Activated naive CD4-positive, alpha-beta T cell treated with anti-CD3 and anti-CD28 coated beads for 36 hours (primary cell): ENCODE measurements around the gene ARIH1. TPM values are rescaled to one million over a fixed set of nuclear protein-coding genes. Genes with fewer than 3 reads are reported as not detected.
"Not testable (repeated sequence)": the region's sequence is repeated elsewhere in the genome, so short reads cannot be mapped to it uniquely, and the experiment has no call there.

Experiments
- CTCF ChIA-PET: fragments of 350-600 bp; sonication (Branson Sonifier 250); formaldehyde crosslinking; loops from one replicate; lab custom pipeline; 2021; ENCODE audit warnings: antibody characterized with exemption; lab: Charles Lee
- DNase-seq: peaks from one replicate; pipeline ENCODE4 v3.0.0-alpha.2; 2020
- H3K27ac Mint-ChIP-seq: one replicate; pipeline ENCODE4 v1.8.0; 2021; ENCODE audit warnings: mild to moderate bottlenecking, mixed read lengths
- H3K27me3 Mint-ChIP-seq: one replicate; pipeline ENCODE4 v1.8.0; 2021; ENCODE audit warnings: low read depth, mixed read lengths
- H3K36me3 Mint-ChIP-seq: one replicate; pipeline ENCODE4 v1.8.0; 2021; ENCODE audit warnings: low read depth, mixed read lengths
- H3K4me1 Mint-ChIP-seq: one replicate; pipeline ENCODE4 v1.8.0; 2021; ENCODE audit warnings: low read depth, mixed read lengths
- H3K4me3 Mint-ChIP-seq: one replicate; pipeline ENCODE4 v1.8.0; 2021; ENCODE audit warnings: mild to moderate bottlenecking, moderate library complexity, mixed read lengths
- H3K9me3 Mint-ChIP-seq: one replicate; pipeline ENCODE4 v1.8.0; 2021; ENCODE audit warnings: mixed read lengths
- intact Hi-C: fragments of 100-400 bp; cut with micrococcal nuclease; formaldehyde crosslinking; loops from one replicate; pipeline ENCODE4 v1.15.1; 2023
- total RNA-seq, 2 experiments: library from RNA; stranded (reverse); gene quantifications; one replicate each; pipeline ENCODE4 v1.2.3, GENCODE V29; 2021

The ARIH1 gene, protein sequence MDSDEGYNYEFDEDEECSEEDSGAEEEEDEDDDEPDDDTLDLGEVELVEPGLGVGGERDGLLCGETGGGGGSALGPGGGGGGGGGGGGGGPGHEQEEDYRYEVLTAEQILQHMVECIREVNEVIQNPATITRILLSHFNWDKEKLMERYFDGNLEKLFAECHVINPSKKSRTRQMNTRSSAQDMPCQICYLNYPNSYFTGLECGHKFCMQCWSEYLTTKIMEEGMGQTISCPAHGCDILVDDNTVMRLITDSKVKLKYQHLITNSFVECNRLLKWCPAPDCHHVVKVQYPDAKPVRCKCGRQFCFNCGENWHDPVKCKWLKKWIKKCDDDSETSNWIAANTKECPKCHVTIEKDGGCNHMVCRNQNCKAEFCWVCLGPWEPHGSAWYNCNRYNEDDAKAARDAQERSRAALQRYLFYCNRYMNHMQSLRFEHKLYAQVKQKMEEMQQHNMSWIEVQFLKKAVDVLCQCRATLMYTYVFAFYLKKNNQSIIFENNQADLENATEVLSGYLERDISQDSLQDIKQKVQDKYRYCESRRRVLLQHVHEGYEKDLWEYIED
- 100 to 1,000 TPM; 174 to 183 TPM for total RNA-seq

DNA sequence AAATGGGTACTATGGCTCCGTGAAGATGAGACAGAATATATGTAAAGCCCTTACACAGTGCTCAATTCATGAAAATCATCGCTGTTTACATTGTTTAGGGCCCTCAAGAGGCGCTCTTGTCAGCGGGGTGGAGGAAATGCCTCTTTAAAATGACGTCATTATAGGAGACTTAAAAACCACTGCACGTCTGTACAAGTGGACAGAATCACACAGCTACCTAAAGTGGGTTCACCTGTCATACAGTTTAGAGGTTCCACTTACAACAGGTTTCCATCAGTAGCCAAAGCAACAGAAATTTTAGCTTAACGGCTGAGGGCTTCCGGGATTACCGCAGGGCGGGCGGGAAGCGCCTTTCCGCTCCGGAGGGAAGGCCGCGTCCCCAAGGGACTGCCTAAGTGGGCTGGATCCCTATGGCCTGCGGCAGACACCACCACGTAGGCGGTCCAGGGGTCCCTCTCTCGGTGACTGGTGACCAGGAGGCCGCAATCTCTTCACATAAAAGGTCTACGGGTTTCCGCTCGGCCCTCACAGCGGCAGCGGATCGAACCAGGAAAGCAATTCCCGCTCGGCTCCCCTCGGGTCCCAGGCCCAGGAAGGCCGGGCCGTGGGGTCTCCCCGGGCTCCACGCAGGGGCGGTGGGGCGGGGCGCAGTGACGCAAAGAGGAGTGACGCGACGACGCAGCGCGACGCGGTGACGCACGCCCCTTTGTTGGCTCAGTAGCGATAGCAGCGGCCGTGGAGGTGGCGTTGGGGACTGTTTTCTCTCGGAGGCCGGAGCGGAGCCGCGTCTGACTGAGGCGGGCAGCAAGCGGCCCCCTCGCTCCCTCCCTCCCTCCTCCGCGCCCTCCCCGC lies at the start of gene ARIH1:
Gene ARIH1 (plus strand): TSS at position 717 of the 852 bp plus-strand sequence. CDS start 310 bp downstream, outside the sequence.
- H3K36me3 Mint-ChIP-seq, result peaks cover 30% of the 10 kb centered on the region
- no peaks in the 10 kb centered on the region for H3K9me3 Mint-ChIP-seq
- CTCF ChIA-PET, result interaction anchor here (0.7 to 1.7 kb wide), 8 partner anchors 9 to 210 kb away, joined by 3 to 20 read pairs (median 3); no protein-coding TSS in a partner anchor
- DNase-seq, result peak; percentile 94
- H3K4me1 Mint-ChIP-seq, result peaks cover 34% of the 10 kb centered on the region
- intact Hi-C loops, result loop anchor here (1.0 to 10.0 kb wide), 8 partner anchors 12 to 1161 kb away; partner anchors contain the start of genes BBS4, CELF6, HIGD2B and MYO9A
- H3K4me3 Mint-ChIP-seq, result peak within 1 kb of the TSS; percentile 98
- peak within 1 kb of the TSS; percentile 98 for H3K27ac Mint-ChIP-seq
- no peaks in the 10 kb centered on the region for H3K27me3 Mint-ChIP-seq

DNA sequence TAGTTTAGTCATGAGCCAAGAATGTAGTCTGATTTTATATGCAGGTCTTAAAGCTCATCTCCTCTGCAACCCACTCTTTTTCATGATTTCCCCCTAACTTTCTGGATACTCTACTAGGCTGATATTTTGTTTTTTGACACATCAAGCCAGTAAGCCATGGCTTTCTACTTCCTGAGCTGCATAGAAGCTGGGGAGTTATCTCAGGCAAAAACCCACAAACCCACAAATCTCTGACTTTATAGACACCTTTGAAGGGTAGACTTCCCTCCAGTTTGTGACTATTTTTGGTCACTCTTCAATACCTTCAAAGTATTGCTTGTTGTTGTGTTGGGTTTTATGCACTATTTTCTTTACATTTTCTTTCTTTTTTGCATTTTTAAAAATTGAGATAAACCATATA lies 47.4 kb upstream of the ARIH1 start:
- intact Hi-C loops, result no loop called here
- H3K4me3 Mint-ChIP-seq, result no peak overlapping the region
- no peak overlapping the region for H3K27ac Mint-ChIP-seq
- CTCF ChIA-PET, result no interaction called here
- no peaks in the 10 kb centered on the region for H3K27me3 Mint-ChIP-seq
- peaks cover 24% of the 10 kb centered on the region for H3K9me3 Mint-ChIP-seq
- no peak for DNase-seq
- no peaks in the 10 kb centered on the region for H3K36me3 Mint-ChIP-seq
- no peaks in the 10 kb centered on the region for H3K4me1 Mint-ChIP-seq

DNA sequence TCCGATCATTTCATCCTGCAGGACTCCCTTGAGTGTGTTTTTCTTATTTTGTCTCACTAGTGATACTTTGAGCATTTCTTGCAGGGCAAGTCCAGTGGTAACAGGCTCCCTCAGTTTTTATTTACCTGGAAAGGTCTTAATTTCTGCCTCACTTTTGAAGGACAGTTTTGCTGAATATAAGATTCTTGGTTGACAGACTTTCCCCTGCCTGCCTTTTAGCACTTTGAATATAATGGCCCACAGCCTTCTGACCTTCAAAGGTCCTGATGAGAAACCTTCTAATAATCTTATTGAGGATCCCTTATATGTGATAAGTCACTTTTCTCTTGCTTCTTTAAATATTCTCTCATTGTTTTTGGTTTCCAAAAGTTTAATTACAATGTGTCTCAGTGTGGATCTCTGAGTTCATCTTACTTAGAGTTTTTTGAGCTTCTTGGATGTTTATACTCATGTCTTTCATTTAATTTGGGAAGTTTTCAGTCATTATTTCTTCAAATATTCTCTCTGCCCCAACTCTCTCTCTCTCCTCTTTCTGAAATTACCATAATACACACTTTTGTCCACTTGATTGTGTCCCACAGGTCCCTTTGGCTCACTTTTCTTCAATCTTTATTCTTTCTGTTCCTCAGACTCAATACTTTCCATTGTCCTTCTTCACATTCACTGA lies 36.3 kb upstream of the ARIH1 start:
- intact Hi-C loops, result no loop called here
- Mint-ChIP-seq H3K9me3 (peaks cover 10% of the 10 kb centered on the region), H3K4me3 (no peak overlapping the region), H3K27me3 (peaks cover 7% of the 10 kb centered on the region), H3K27ac (no peak overlapping the region), H3K36me3 (peaks cover 7% of the 10 kb centered on the region), H3K4me1 (no peaks in the 10 kb centered on the region)
- CTCF ChIA-PET, result no interaction called here
- DNase-seq, result no peak

DNA sequence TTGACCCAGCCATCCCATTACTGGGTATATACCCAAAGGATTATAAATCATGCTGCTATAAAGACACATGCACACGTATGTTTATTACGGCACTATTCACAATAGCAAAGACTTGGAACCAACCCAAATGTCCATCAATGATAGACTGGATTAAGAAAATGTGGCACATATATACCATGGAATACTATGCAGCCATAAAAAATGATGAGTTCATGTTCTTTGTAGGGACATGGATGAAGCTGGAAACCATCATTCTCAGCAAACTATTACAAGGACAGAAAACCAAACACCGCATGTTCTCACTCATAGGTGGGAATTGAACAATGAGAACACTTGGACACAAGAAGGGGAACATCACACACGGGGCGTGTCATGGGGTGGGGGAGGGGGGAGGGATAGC lies 31.3 kb upstream of the ARIH1 start:
- H3K36me3 Mint-ChIP-seq, intact Hi-C loops, H3K27me3 Mint-ChIP-seq, H3K9me3 Mint-ChIP-seq, H3K4me1 Mint-ChIP-seq, DNase-seq, H3K27ac Mint-ChIP-seq, CTCF ChIA-PET, H3K4me3 Mint-ChIP-seq: not testable (repeated sequence)

DNA sequence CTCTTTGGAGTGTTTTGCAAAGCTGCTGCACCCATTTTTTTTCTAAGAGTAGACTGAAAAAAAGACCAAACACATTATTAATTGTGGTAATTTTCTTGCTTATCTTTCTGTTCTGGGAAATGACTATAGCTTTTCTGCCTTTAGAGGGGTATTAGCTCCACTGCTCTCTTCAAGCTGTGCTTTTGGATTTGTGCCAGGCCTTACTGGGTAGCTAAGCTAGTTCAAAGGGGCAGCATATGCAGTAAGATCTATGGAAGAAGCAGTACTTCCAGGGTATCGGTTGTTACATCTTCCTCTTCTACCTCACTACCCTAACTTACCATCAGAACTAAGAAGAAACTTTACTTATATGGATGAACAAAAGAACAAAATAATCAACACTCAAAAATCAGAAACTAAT lies 28.7 kb upstream of the ARIH1 start:
- DNase-seq, result no peak
- no peak overlapping the region for H3K4me3 Mint-ChIP-seq
- H3K9me3 Mint-ChIP-seq, result no peaks in the 10 kb centered on the region
- H3K27ac Mint-ChIP-seq, result no peak overlapping the region
- H3K4me1 Mint-ChIP-seq, result no peaks in the 10 kb centered on the region
- peaks cover 2% of the 10 kb centered on the region for H3K27me3 Mint-ChIP-seq
- CTCF ChIA-PET, result interaction anchor here (0.6 kb wide), 1 partner anchor 28 kb away, joined by 3 read pairs; no protein-coding TSS in a partner anchor
- no peaks in the 10 kb centered on the region for H3K36me3 Mint-ChIP-seq
- intact Hi-C loops, result no loop called here

DNA sequence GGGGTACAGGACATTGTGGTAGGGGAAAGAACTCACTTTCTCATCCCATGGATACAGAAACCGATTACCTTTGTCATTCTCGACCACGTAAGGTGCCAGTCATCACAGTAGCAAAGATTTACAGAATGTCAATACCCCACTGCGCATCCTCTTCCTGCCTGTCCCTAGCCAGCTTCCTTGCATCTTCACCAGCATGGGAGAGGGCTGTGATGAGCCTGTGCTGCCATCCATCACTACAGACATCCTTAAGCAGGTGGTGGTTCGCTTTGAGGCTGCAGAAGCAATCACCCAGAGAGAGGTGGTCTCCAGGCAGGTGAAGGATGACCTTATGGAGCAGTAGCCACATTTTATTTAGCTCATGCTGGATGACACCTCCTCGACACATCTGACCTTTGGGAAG lies 23.3 kb upstream of the ARIH1 start:
- Mint-ChIP-seq H3K27ac (no peak overlapping the region), H3K27me3 (peaks cover 2% of the 10 kb centered on the region), H3K4me1 (no peaks in the 10 kb centered on the region), H3K4me3 (no peak overlapping the region), H3K36me3 (no peaks in the 10 kb centered on the region), H3K9me3 (no peaks in the 10 kb centered on the region)
- intact Hi-C loops, result no loop called here
- CTCF ChIA-PET, result no interaction called here
- no peak for DNase-seq

DNA sequence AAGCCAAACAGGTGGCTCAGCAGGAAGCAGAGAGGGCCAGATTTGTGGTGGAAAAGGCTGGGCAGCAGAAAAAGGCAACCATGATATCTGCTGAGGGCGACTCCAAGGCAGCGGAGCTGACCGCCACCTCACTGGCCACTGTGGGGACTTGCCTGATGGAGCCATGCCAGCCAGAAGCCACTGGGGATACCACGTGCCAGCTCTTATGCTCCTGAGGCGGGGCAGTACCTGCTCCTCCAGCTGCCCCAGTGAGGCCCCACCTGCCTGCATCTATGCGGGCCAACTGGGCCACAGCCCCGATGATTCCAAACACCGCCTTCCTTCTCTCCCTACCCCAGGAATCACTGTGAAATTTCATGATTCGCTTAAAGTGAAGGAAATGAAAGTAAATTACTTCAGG lies 22.9 kb upstream of the ARIH1 start:
- no peaks in the 10 kb centered on the region for H3K4me1 Mint-ChIP-seq
- no peak for DNase-seq
- H3K27me3 Mint-ChIP-seq, result peaks cover 2% of the 10 kb centered on the region
- no peaks in the 10 kb centered on the region for H3K36me3 Mint-ChIP-seq
- H3K27ac Mint-ChIP-seq, result no peak overlapping the region
- intact Hi-C loops, result no loop called here
- no peaks in the 10 kb centered on the region for H3K9me3 Mint-ChIP-seq
- no peak overlapping the region for H3K4me3 Mint-ChIP-seq
- CTCF ChIA-PET, result no interaction called here

DNA sequence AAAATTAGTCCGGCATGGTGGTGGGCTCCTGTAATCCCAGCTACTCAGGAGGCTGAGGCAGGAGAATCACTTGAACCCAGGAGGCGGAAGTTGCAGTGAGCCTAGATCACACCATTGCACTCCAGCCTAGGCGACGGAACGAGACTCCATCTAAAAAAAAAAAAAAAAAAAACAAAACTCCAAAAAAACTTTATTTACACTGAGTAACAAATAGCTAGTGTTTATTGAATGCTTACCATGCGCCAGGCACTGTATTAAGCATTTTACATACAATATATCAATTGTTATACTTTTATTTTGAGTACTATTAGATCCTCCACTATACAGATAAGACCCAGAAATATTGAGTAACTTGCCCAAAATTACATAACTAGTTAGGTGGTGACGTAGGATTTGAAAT lies 17.4 kb upstream of the ARIH1 start:
- CTCF ChIA-PET, result no interaction called here
- Mint-ChIP-seq H3K27ac (no peak overlapping the region), H3K4me1 (peaks cover 4% of the 10 kb centered on the region), H3K27me3 (peaks cover 3% of the 10 kb centered on the region), H3K4me3 (no peak overlapping the region), H3K36me3 (no peaks in the 10 kb centered on the region), H3K9me3 (no peaks in the 10 kb centered on the region)
- intact Hi-C loops, result no loop called here
- no peak for DNase-seq

DNA sequence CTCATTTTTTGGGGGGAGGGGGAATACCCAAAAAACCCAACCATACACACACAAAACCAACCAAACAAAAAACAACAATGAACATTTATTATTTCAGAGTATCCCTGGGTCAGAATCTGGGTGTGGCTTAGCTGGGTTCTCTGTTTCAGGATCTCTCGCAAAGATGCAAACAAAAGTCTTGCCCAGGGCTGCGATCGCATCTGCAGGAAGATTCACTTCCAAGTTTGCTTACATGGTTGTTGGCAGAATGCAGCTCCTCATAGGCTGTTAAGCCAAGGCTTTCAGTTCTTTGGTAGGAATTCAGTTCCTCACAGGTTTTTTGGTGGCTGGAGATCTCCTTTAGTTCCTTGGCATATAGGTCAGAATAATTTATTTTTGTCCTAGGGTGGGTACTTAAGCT lies 13.7 kb upstream of the ARIH1 start:
- H3K9me3 Mint-ChIP-seq, result no peaks in the 10 kb centered on the region
- CTCF ChIA-PET, result interaction anchor here (0.6 kb wide), 1 partner anchor 16 kb away, joined by 3 read pairs; no protein-coding TSS in a partner anchor
- H3K27ac Mint-ChIP-seq, result no peak overlapping the region
- peaks cover 17% of the 10 kb centered on the region for H3K4me1 Mint-ChIP-seq
- H3K27me3 Mint-ChIP-seq, result peaks cover 3% of the 10 kb centered on the region
- no peak for DNase-seq
- H3K36me3 Mint-ChIP-seq, result no peaks in the 10 kb centered on the region
- intact Hi-C loops, result no loop called here
- no peak overlapping the region for H3K4me3 Mint-ChIP-seq

DNA sequence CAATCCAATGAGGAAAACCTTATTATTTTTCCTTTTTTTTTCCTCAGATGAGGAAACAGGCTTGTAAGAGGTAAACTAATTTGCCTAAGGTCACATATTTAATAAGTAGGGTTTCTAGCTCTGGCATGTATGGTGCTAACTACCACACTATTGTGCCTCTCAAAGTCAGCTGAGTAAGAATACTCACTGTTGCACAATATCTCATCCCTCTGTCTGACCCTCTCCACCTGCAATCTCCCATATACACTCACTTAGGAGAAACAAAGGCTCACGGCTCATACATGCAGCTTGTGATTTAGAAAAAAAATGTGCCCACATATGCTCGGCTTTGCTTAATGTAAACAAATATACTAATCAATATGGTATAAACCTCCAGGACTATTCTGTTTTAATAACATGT lies 10.4 kb upstream of the ARIH1 start:
- H3K27ac Mint-ChIP-seq, result no peak overlapping the region

DNA sequence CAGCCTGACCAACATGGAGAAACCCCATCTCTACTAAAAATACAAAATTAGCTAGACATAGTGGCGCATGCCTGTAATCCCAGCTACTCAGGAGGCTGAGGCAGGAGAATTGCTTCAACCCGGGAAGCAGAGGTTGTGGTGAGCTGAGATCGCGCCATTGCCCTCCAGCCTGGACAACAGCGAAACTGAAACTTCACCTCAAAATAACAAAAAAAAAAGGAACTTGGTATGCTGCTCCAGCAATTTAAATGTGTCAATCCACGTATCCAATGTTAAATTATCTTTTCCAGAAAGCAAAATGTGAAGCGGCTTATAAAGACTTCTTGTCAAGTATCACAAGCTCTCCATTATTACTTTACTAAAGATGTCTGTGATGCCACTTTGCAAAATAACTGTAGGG lies 9.9 kb upstream of the ARIH1 start:
- Mint-ChIP-seq H3K4me3 (no peak overlapping the region), H3K9me3 (no peaks in the 10 kb centered on the region), H3K36me3 (no peaks in the 10 kb centered on the region), H3K27me3 (no peaks in the 10 kb centered on the region), H3K27ac (no peak overlapping the region), H3K4me1 (peaks cover 17% of the 10 kb centered on the region)
- intact Hi-C loops, result no loop called here
- DNase-seq, result no peak
- CTCF ChIA-PET, result interaction anchor here (0.6 to 2.3 kb wide), 2 partner anchors 9 to 100 kb away, joined by 3 to 20 read pairs; partner anchors contain the start of gene ARIH1

More for the DNA sequence above, 10.4 kb upstream of the ARIH1 start:
- H3K4me3 Mint-ChIP-seq, result no peak overlapping the region
- peaks cover 17% of the 10 kb centered on the region for H3K4me1 Mint-ChIP-seq
- intact Hi-C loops, result no loop called here
- CTCF ChIA-PET, result interaction anchor here (0.7 to 2.3 kb wide), 2 partner anchors 10 to 42 kb away, joined by 5 to 20 read pairs; partner anchors contain the start of gene ARIH1
- H3K9me3 Mint-ChIP-seq, result no peaks in the 10 kb centered on the region
- H3K27me3 Mint-ChIP-seq, result no peaks in the 10 kb centered on the region
- H3K36me3 Mint-ChIP-seq, result no peaks in the 10 kb centered on the region
- DNase-seq, result no peak

DNA sequence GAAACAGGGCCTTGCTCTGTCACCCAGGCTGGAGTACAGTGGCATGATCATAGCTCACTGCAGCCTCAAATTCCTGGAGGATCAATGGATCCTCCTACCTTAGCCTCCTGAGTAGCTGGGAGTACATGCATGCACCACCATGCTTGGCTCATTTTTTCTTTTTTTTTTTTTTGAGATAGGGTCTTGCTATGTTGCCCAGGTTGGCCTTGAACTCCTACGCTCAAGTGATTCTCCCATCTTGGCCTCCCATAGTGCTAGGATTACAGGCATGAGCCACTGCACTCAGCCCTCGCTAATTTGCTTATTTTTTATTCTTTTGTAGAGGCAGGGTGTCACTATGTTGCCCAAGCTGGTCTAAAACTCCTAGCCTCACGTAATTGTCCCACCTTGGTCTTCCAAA lies 6.0 kb upstream of the ARIH1 start:
- peaks cover 10% of the 10 kb centered on the region for H3K4me1 Mint-ChIP-seq
- CTCF ChIA-PET, result no interaction called here

More for the DNA sequence above, 6.0 kb upstream of the ARIH1 start:
- no peaks in the 10 kb centered on the region for H3K27me3 Mint-ChIP-seq
- no peak overlapping the region for H3K27ac Mint-ChIP-seq
- DNase-seq, result no peak
- H3K4me3 Mint-ChIP-seq, result no peak overlapping the region
- H3K9me3 Mint-ChIP-seq, result no peaks in the 10 kb centered on the region
- H3K36me3 Mint-ChIP-seq, result peaks cover 1% of the 10 kb centered on the region
- intact Hi-C loops, result no loop called here
